Endodermal cell (in vitro differentiated cells): Measurements from ENCODE around the gene GRM5. TPM values are rescaled to one million over a fixed set of nuclear protein-coding genes. Genes with fewer than 3 reads are reported as not detected.
A peak's percentile ranks its signal among the peaks of the same experiment; 100 is the strongest.
"Not testable (repeated sequence)": the region's sequence is repeated elsewhere in the genome, so short reads cannot be mapped to it uniquely, and the experiment has no call there.

ENCODE experiments used
- DNase-seq: peaks from one replicate; pipeline ENCODE4 v3.0.0-alpha.2; 2017
- H3K27ac ChIP-seq: 2 replicates; pipeline ENCODE4 v1.5.1; 2013; ENCODE audit warnings: mild to moderate bottlenecking, low read depth, low read length, moderate library complexity
- H3K27me3 ChIP-seq: 2 replicates; pipeline ENCODE4 v1.6.1; 2013; ENCODE audit warnings: mild to moderate bottlenecking, low read length, moderate library complexity; ENCODE audit not compliant: insufficient read depth, control insufficient read depth, poor library complexity, severe bottlenecking
- H3K36me3 ChIP-seq: 2 replicates; pipeline ENCODE4 v1.7.0; 2013; ENCODE audit warnings: mild to moderate bottlenecking, low read length, moderate library complexity; ENCODE audit not compliant: control insufficient read depth, insufficient read depth
- H3K4me1 ChIP-seq: one replicate; pipeline ENCODE4 v1.7.0; 2013; ENCODE audit warnings: low read length; ENCODE audit not compliant: control insufficient read depth, insufficient read depth
- H3K4me3 ChIP-seq: 2 replicates; pipeline ENCODE4 v1.5.1; 2013; ENCODE audit warnings: mild to moderate bottlenecking, low read length, moderate library complexity
- H3K9ac ChIP-seq: 2 replicates; pipeline ENCODE4 v1.6.1; 2013; ENCODE audit warnings: mild to moderate bottlenecking, low read length, moderate library complexity; ENCODE audit not compliant: poor library complexity, severe bottlenecking; ENCODE audit errors: extremely low read depth
- H3K9me3 ChIP-seq: 2 replicates; pipeline ENCODE4 v1.6.1; 2013; ENCODE audit warnings: mild to moderate bottlenecking, low read length, moderate library complexity; ENCODE audit not compliant: control insufficient read depth
- H3K27ac Mint-ChIP-seq: 2 replicates; pipeline ENCODE4 v1.8.0; 2020; ENCODE audit warnings: mixed read lengths
- H3K27me3 Mint-ChIP-seq: 2 replicates; pipeline ENCODE4 v1.8.0; 2021; ENCODE audit warnings: mild to moderate bottlenecking, mixed read lengths; ENCODE audit not compliant: insufficient read depth
- H3K36me3 Mint-ChIP-seq: 2 replicates; pipeline ENCODE4 v1.8.0; 2020; ENCODE audit warnings: low read depth, mixed read lengths
- H3K4me1 Mint-ChIP-seq: 2 replicates; pipeline ENCODE4 v1.8.0; 2020; ENCODE audit warnings: mixed read lengths
- H3K4me3 Mint-ChIP-seq: 2 replicates; pipeline ENCODE4 v1.8.0; 2020; ENCODE audit warnings: mild to moderate bottlenecking, moderate library complexity, mixed read lengths
- H3K9me3 Mint-ChIP-seq: 2 replicates; pipeline ENCODE4 v1.8.0; 2020; ENCODE audit warnings: mild to moderate bottlenecking, mixed read lengths
- CTCF ChIP-seq: fragments of 200-600 bp; sonication (generic); conservative IDR thresholded peaks from 2 replicates; pipeline ENCODE4 v1.5.0; 2021; ENCODE audit warnings: antibody characterized with exemption, mild to moderate bottlenecking
- WGBS, 2 experiments: methylation state at CpG; one replicate each; pipeline versions ENCODE4 v1.1.5 to v1.1.7; 2013; ENCODE audit warnings: missing lambda C conversion rate in 2 of 2, mixed read lengths in 1 of 2; ENCODE audit not compliant: insufficient coverage in 1 of 2, insufficient read length in 1 of 2; 5-methylcytosine and 5-hydroxymethylcytosine counted together
- total RNA-seq, 2 donors: library from RNA; stranded (reverse); fragmentation: NEBNext Ultra II Directional in 1 of 2; extraction: Animal tissue kit (Norgen Biotek cat#: 25700) in 1 of 2; gene quantifications; 2 replicates in 1 of 2; 3 replicates in 1 of 2; pipeline ENCODE4 v1.2.1, GENCODE V29; 2021

GRM5 gene
- total RNA-seq, 2 donors from 2014 or later, result 0.07 to 0.09 TPM

- Histone ChIP-seq H3K9ac (no peak overlapping the region), H3K27me3 (no peaks in the 10 kb centered on the region), H3K9me3 (no peaks in the 10 kb centered on the region), H3K4me1 (no peaks in the 10 kb centered on the region), H3K27ac (no peak overlapping the region), H3K4me3 (no peak overlapping the region), H3K36me3 (no peaks in the 10 kb centered on the region)
- Mint-ChIP-seq H3K4me3 (no peak overlapping the region), H3K27me3 (no peaks in the 10 kb centered on the region), H3K4me1 (no peaks in the 10 kb centered on the region), H3K36me3 (no peaks in the 10 kb centered on the region), H3K27ac (no peak overlapping the region), H3K9me3 (peaks cover 5% of the 10 kb centered on the region)
- no peak for DNase-seq
- TF ChIP-seq CTCF, result no peak
Observed at GRCh38 chr11:88861618-88862017, 204.2 kb downstream of the GRM5 start.

GRCh38 chr11:88860431-88860830 is 205.4 kb downstream of the GRM5 start:
- DNase-seq, H3K4me3 ChIP-seq, H3K36me3 Mint-ChIP-seq, H3K9me3 Mint-ChIP-seq, H3K4me3 Mint-ChIP-seq, H3K27me3 Mint-ChIP-seq, H3K4me1 Mint-ChIP-seq, H3K27ac Mint-ChIP-seq, H3K9ac ChIP-seq, H3K36me3 ChIP-seq, H3K27ac ChIP-seq, H3K4me1 ChIP-seq, H3K27me3 ChIP-seq, H3K9me3 ChIP-seq: not testable (repeated sequence)
- WGBS, 2 experiments, result 90 to 94% methylated on average over 2 to 4 of the region's 4 CpGs

GRCh38 chr11:88853963-88854362 is 211.8 kb downstream of the GRM5 start:
- H3K4me3 ChIP-seq, DNase-seq, H3K9me3 ChIP-seq, H3K36me3 Mint-ChIP-seq, H3K9ac ChIP-seq, H3K4me1 ChIP-seq, H3K4me1 Mint-ChIP-seq, H3K27me3 ChIP-seq, H3K36me3 ChIP-seq, H3K9me3 Mint-ChIP-seq, H3K27ac Mint-ChIP-seq, H3K27ac ChIP-seq, H3K4me3 Mint-ChIP-seq, H3K27me3 Mint-ChIP-seq: not testable (repeated sequence)
- WGBS, 2 experiments, result 100% methylated on average over 1 of the region's 2 CpGs

GRCh38 chr11:88851547-88851946 is 214.2 kb downstream of the GRM5 start:
- not testable (repeated sequence) for H3K4me3 Mint-ChIP-seq, H3K4me1 ChIP-seq, H3K36me3 ChIP-seq, DNase-seq, H3K27ac ChIP-seq, H3K9me3 Mint-ChIP-seq, H3K4me1 Mint-ChIP-seq, H3K27me3 ChIP-seq, H3K36me3 Mint-ChIP-seq, H3K4me3 ChIP-seq, H3K27me3 Mint-ChIP-seq, H3K27ac Mint-ChIP-seq, H3K9me3 ChIP-seq, H3K9ac ChIP-seq

- not testable (repeated sequence) for H3K27me3 Mint-ChIP-seq, H3K27ac Mint-ChIP-seq, H3K36me3 ChIP-seq, H3K27me3 ChIP-seq, H3K4me1 ChIP-seq, H3K4me3 ChIP-seq, H3K9me3 Mint-ChIP-seq, H3K4me1 Mint-ChIP-seq, H3K4me3 Mint-ChIP-seq, H3K36me3 Mint-ChIP-seq, H3K9ac ChIP-seq, H3K27ac ChIP-seq, H3K9me3 ChIP-seq
- 97% methylated on average over 4 of the region's 6 CpGs; no CpG with 5 or more reads in 1 of the 2 experiments for WGBS, 2 experiments
- peak; percentile 43 for DNase-seq
Observed at GRCh38 chr11:88849773-88850172, 216.0 kb downstream of the GRM5 start.
